Neural cell (in vitro differentiated cells): ENCODE results near the gene SCARB1.

Source experiments
- CTCF ChIP-seq: fragments of 450-650 bp; IDR thresholded peaks from 2 replicates; pipeline ENCODE4 v1.5.1; 2014; ENCODE audit warnings: antibody characterized with exemption, mild to moderate bottlenecking, moderate library complexity; ENCODE audit not compliant: poor library complexity, severe bottlenecking
- EP300 ChIP-seq: fragments of 450-650 bp; conservative IDR thresholded peaks from 2 replicates; pipeline ENCODE4 v1.6.1; 2014; ENCODE audit warnings: antibody characterized with exemption, mild to moderate bottlenecking, moderate library complexity; ENCODE audit not compliant: poor library complexity, severe bottlenecking
- EZH2 ChIP-seq: fragments of 200-600, 300-800 bp; shearing (Covaris generic), sonication (generic); IDR thresholded peaks from 2 replicates; pipeline ENCODE4 v1.6.1; 2014; ENCODE audit warnings: antibody characterized with exemption, low read length, borderline replicate concordance, mild to moderate bottlenecking; ENCODE audit not compliant: insufficient read depth, poor library complexity, severe bottlenecking
- POLR2AphosphoS5 ChIP-seq: IDR thresholded peaks from 2 replicates; pipeline ENCODE4 v1.6.1; 2012
- RAD21 ChIP-seq: fragments of 450-650 bp; conservative IDR thresholded peaks from 2 replicates; pipeline ENCODE4 v1.6.1; 2014; ENCODE audit warnings: antibody characterized with exemption, mild to moderate bottlenecking, moderate library complexity
- TF ChIP-seq, protein P1 (sequence below): IDR thresholded peaks from 2 replicates; pipeline ENCODE4 v1.6.1; 2012; ENCODE audit warnings: borderline replicate concordance

- TF ChIP-seq, protein P1, sequence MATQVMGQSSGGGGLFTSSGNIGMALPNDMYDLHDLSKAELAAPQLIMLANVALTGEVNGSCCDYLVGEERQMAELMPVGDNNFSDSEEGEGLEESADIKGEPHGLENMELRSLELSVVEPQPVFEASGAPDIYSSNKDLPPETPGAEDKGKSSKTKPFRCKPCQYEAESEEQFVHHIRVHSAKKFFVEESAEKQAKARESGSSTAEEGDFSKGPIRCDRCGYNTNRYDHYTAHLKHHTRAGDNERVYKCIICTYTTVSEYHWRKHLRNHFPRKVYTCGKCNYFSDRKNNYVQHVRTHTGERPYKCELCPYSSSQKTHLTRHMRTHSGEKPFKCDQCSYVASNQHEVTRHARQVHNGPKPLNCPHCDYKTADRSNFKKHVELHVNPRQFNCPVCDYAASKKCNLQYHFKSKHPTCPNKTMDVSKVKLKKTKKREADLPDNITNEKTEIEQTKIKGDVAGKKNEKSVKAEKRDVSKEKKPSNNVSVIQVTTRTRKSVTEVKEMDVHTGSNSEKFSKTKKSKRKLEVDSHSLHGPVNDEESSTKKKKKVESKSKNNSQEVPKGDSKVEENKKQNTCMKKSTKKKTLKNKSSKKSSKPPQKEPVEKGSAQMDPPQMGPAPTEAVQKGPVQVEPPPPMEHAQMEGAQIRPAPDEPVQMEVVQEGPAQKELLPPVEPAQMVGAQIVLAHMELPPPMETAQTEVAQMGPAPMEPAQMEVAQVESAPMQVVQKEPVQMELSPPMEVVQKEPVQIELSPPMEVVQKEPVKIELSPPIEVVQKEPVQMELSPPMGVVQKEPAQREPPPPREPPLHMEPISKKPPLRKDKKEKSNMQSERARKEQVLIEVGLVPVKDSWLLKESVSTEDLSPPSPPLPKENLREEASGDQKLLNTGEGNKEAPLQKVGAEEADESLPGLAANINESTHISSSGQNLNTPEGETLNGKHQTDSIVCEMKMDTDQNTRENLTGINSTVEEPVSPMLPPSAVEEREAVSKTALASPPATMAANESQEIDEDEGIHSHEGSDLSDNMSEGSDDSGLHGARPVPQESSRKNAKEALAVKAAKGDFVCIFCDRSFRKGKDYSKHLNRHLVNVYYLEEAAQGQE: no peak
- TF ChIP-seq POLR2AphosphoS5 (no peak), EP300 (no peak), CTCF (no peak), EZH2 (no peak), RAD21 (no peak)
These were observed 103.1 kb downstream of the SCARB1 start for GRCh38 chr12:124760560-124760959.
